GM18907 (cell line): ENCODE measurements around the gene CCDC117.
"Not testable (repeated sequence)": the region's sequence is repeated elsewhere in the genome, so short reads cannot be mapped to it uniquely, and the experiment has no call there.

ENCODE experiments used
- ATAC-seq: cut with Tn5 transposase; IDR thresholded peaks from one replicate; pipeline ENCODE4 v1.9.1; 2021; ENCODE audit warnings: mild to moderate bottlenecking, moderate library complexity; ENCODE audit not compliant: unreplicated experiment

The CCDC117 gene

GRCh38 chr22:28799606-28800307 lies 27.3 kb downstream of the CCDC117 start:
- ATAC-seq: peak; percentile 36

GRCh38 chr22:28800308-28801041 lies 28.0 kb downstream of the CCDC117 start, which contains the start of gene XBP1:
TSS of gene XBP1 (minus strand) at chr22:28800569.
- peak; percentile 80 for ATAC-seq

- no peak for ATAC-seq
Measured at GRCh38 chr22:28801845-28802594, 29.5 kb downstream of the CCDC117 start.

- no peak for ATAC-seq
Measured at GRCh38 chr22:28802595-28803123, 30.2 kb downstream of the CCDC117 start.

GRCh38 chr22:28805426-28805825 lies 32.9 kb downstream of the CCDC117 start:
- ATAC-seq: not testable (repeated sequence)

- ATAC-seq: no peak
Measured at GRCh38 chr22:28808716-28809355, 36.3 kb downstream of the CCDC117 start.

GRCh38 chr22:28810821-28811491 lies 38.5 kb downstream of the CCDC117 start:
- no peak for ATAC-seq

GRCh38 chr22:28812516-28812915 lies 40.0 kb downstream of the CCDC117 start:
- ATAC-seq: no peak

GRCh38 chr22:28813772-28814518 lies 41.5 kb downstream of the CCDC117 start:
- no peak for ATAC-seq

GRCh38 chr22:28815111-28815510 lies 42.6 kb downstream of the CCDC117 start:
- no peak for ATAC-seq

GRCh38 chr22:28815729-28816128 lies 43.2 kb downstream of the CCDC117 start:
- ATAC-seq: no peak

- ATAC-seq: no peak
Measured at GRCh38 chr22:28817064-28817463, 44.6 kb downstream of the CCDC117 start.

GRCh38 chr22:28817919-28818859 lies 45.7 kb downstream of the CCDC117 start:
- ATAC-seq: no peak

GRCh38 chr22:28819253-28820096 lies 47.0 kb downstream of the CCDC117 start:
- peak; percentile 41 for ATAC-seq

GRCh38 chr22:28820885-28821284 lies 48.4 kb downstream of the CCDC117 start:
- ATAC-seq: no peak

GRCh38 chr22:28821452-28821851 lies 49.0 kb downstream of the CCDC117 start:
- ATAC-seq: no peak

- ATAC-seq: no peak
Measured at GRCh38 chr22:28822930-28823551, 50.5 kb downstream of the CCDC117 start.
